GM21528 (cell line): ENCODE results near the gene CAPRIN1.
"Not testable (repeated sequence)": the region's sequence is repeated elsewhere in the genome, so short reads cannot be mapped to it uniquely, and the experiment has no call there.

ENCODE experiments used
- ATAC-seq: cut with Tn5 transposase; IDR thresholded peaks from one replicate; pipeline ENCODE4 v1.9.1; 2021; ENCODE audit warnings: mild to moderate bottlenecking, moderate library complexity; ENCODE audit not compliant: unreplicated experiment, low FRiP score

CAPRIN1 gene

GRCh38 chr11:34080609-34081008 is 29.1 kb downstream of the CAPRIN1 start:
- ATAC-seq = no peak

DNA sequence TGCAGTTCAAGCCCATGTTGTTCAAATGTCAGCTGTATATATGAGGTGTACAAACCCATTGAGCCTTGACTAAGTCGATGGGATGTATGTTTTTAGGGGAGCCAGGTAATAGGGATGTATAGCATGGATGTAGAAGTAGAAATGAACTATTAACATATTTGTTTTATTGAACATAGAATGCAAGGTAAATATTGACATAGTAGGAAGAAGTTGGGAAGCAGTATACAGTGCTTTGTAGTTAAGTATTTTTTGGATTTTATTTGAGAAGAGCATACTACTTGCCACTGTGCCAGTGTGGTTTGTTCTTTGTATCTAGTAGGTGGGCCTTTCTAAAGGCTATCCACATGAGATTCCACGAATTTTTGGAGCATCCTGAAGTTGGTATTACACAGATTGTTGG is 33.1 kb downstream of the CAPRIN1 start:
- no peak for ATAC-seq

- peak; percentile 75 for ATAC-seq
Measured at GRCh38 chr11:34086554-34087283, 35.2 kb downstream of the CAPRIN1 start.

DNA sequence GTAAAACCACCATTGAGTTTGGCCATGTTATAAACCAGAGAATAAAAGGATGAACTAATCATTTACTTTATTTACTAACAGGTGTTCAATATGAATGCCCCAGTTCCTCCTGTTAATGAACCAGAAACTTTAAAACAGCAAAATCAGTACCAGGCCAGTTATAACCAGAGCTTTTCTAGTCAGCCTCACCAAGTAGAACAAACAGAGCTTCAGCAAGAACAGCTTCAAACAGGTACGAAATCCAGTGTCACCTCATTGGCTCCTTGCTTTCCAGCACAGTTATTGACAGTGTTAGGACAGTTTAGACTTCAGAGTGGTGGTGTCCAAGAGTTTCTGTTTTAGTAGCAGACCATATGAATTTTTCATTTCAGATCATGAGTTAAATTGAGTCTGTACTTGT is 40.3 kb downstream of the CAPRIN1 start:
- no peak for ATAC-seq

DNA sequence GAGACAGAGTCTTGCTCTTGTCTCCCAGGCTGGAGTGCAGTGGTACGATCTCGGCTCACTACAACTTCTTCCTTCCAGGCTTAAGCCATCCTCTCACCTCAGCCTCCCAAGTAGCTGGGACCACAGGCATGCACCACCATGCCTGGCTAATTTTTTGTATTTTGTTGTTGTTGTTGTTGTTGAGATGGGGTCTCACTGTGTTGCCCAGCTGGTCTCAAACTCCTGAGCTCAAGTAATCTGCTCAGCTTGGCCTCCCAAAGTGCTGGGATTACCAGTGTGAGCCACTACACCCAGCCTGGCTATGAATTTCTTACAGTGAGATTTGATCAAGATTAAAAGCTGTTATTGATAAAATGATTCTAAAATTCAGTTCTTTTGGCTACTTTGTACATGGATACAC is 43.4 kb downstream of the CAPRIN1 start:
- ATAC-seq = not testable (repeated sequence)

DNA sequence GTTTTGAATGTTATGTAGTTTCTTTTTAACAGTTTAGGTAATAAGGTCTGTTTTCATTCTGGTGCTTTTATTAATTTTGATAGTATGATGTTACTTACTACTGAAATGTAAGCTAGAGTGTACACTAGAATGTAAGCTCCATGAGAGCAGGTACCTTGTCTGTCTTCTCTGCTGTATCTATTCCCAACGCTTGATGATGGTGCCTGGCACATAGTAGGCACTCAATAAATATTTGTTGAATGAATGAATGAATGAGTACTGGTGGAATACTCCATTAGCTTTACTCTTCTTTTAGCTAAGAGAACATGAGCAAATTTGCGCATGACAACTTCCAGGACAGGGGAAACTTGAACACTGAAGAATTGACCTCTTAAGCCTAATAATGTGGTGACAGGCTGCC is 47.3 kb downstream of the CAPRIN1 start:
- no peak for ATAC-seq

DNA sequence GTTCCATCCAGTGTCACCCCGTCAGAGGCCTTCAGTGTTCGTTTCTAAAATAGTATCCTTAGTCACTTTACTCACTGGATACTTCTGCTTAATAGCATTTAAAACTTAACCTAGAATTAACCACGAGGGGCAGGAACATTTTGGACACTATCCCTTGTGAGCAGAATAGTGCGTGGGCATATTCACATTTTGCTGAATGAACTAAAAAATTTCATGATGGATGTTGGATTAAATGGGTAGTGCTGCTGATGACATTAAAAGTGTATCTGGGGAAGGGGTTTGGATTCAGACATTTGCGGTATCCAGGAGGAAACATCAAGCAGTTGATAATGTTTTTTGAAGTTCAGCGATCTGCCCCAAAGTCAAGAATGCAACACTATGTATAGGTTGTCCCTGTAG is 53.1 kb downstream of the CAPRIN1 start:
- ATAC-seq = no peak

DNA sequence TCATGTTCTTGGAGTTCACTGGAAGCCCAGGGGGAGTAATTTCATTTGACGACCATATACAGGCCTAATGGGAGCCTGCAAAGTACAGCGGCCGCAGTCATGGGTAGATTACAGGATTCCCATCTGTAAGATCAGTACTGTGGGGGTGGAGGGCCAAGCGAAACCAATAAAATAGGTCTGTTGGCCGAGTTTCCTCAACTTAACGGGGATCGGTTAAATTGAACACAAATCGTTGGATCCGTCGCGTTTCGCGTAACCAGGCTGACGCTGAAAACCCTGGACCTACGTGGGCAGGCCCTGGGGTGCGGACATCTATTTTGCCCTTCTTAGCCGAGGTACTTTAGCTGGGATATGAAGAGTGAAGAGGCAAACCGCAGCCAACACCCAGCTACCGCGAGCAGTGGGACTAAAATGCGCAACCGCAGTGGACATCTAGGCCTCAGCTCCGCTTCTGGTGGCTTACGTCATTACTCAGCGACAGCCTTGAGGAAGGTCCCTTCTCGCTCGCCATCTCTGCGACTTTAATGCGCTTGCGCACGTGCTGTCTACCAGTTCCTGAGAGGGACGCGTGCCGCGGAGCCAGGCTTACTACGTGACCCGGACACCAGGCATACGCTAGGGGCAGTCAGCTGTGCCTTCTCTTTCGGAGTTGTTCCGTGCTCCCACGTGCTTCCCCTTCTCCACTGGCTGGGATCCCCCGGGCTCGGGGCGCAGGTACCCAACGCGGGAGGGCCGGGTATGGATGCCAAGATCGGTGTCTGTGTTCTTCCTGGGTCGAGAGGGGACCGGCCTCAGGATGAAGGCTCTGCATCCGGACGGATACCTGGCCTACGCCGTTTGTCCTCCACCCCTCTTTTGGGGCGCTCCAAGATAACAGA is 53.8 kb downstream of the CAPRIN1 start, which contains the start of gene NAT10:
Gene NAT10 (plus strand): TSS at position 551 of the 878 bp plus-strand sequence. CDS start 2,597 bp downstream, outside the sequence.
- peak; percentile 89 for ATAC-seq

DNA sequence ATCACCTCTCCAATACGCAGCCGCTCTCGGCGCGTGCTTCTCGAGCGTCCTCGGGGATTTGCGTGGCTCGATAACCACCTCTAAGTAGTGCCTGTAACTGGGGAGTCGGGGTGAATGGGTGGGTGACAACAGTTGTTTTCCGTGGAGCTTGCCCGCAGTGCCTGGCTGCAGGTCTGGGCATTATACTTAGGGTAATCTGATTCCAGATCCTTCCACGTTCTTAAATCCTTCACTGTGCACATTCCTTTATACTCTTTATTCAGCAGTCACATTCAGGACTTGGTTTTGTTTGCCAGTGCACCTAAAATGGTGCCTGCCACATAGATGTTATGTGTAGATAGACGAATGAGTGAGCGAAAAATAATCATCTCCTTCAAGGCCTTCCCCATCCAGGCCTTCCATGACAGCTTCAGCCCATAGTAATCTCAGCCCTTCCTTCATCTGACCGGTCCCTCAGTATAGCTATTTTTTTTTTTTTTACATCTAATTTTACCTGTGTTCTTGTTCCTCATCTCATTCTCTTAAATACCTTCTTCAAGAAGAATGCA is 54.5 kb downstream of the CAPRIN1 start:
- no peak for ATAC-seq

GRCh38 chr11:34111722-34112270 is 60.3 kb downstream of the CAPRIN1 start:
- no peak for ATAC-seq

DNA sequence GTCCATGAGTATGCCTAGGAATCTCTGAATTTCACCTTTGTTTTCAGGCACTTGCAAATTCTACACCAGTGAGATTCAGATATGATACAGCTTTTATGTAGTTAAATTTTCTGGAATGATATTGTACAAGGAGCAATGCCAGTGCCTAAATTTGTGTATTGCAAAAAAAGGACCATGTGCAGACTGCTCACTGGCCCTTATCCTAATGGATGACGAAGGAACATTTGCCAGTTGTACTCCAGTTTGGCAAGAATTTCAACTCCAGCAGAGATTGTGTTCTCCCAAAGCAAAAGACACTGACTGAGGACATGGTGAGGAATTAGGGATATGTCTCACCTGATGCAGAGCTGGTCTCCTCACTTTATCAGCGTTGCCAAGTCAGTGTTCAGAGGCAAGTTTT is 62.5 kb downstream of the CAPRIN1 start:
- ATAC-seq = no peak

DNA sequence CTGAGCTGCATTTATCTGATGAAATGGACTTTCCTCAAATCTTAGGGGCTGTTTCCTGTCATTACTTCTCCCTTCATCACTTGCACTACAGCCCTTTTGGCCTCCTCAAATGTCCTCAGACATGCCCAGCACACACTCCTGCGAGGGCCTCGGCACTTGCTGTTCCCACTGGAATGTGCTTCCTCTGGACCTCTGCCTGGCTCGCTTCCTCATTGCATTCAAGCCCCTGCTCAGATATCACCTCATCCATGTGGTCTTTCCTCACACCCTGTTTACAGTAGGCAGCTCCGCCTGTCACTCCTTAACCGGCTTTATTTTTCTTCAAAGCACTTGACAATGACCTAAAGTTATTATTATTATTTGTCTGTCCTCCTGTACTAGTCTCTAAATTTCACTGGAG is 62.9 kb downstream of the CAPRIN1 start:
- no peak for ATAC-seq

GRCh38 chr11:34120651-34121050 is 69.1 kb downstream of the CAPRIN1 start:
- no peak for ATAC-seq

- ATAC-seq = no peak
Measured at GRCh38 chr11:34124885-34125668, 73.5 kb downstream of the CAPRIN1 start.

- no peak for ATAC-seq
Measured at GRCh38 chr11:34126959-34127848, 75.7 kb downstream of the CAPRIN1 start.

- no peak for ATAC-seq
Measured at GRCh38 chr11:34128824-34129223, 77.3 kb downstream of the CAPRIN1 start.

- ATAC-seq = no peak
Measured at GRCh38 chr11:34132261-34132965, 80.9 kb downstream of the CAPRIN1 start.

DNA sequence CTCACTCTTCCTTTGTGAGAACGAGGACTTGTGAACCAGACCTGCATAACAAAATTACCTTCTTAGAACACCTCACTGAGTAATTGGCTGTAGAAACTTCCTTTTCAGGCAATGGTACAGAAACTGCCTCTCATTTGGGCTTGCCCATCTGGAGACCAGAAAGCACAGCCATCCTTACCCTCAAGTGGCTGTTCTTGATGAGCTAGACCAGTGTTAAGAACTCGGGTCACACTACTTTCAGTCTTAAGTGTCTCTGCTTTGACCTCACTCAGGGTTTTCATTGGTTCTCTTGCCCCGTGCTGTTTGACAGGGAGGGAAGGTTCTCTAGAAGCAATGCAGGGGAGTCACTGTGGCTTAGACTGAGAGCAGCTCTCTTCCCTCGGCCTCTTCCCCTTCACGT is 83.2 kb downstream of the CAPRIN1 start:
- ATAC-seq = peak; percentile 58

GRCh38 chr11:34135439-34135838 is 83.9 kb downstream of the CAPRIN1 start:
- no peak for ATAC-seq
